GM19099 (cell line): Measurements from ENCODE around the gene PELI1.

Source experiments
- POLR2A ChIP-seq: IDR thresholded peaks from 3 replicates; pipeline ENCODE4 v1.6.1; 2011; ENCODE audit warnings: low read depth; ENCODE audit not compliant: insufficient read length; ENCODE audit errors: extremely low read depth

PELI1 gene

GRCh38 chr2:64085936-64086335 lies 58.3 kb downstream of the PELI1 start:
- TF ChIP-seq POLR2A, result no peak

- TF ChIP-seq POLR2A, result no peak
Measured at GRCh38 chr2:64081046-64081445, 63.2 kb downstream of the PELI1 start.

- no peak for TF ChIP-seq POLR2A
Measured at GRCh38 chr2:64080179-64080578, 64.0 kb downstream of the PELI1 start.

- TF ChIP-seq POLR2A, result no peak
Measured at GRCh38 chr2:64067326-64067725, 76.9 kb downstream of the PELI1 start.

- no peak for TF ChIP-seq POLR2A
Measured at GRCh38 chr2:64065516-64065915, 78.7 kb downstream of the PELI1 start.

GRCh38 chr2:64063924-64064331 lies 80.3 kb downstream of the PELI1 start:
- no peak for TF ChIP-seq POLR2A

GRCh38 chr2:64063454-64063853 lies 80.8 kb downstream of the PELI1 start:
- TF ChIP-seq POLR2A, result no peak

GRCh38 chr2:64062840-64063239 lies 81.4 kb downstream of the PELI1 start:
- no peak for TF ChIP-seq POLR2A

- TF ChIP-seq POLR2A, result no peak
Measured at GRCh38 chr2:64059270-64059669, 85.0 kb downstream of the PELI1 start.

GRCh38 chr2:64056021-64056420 lies 88.2 kb downstream of the PELI1 start:
- no peak for TF ChIP-seq POLR2A

GRCh38 chr2:64054161-64054915 lies 89.9 kb downstream of the PELI1 start:
- TF ChIP-seq POLR2A, result no peak

- TF ChIP-seq POLR2A, result no peak
Measured at GRCh38 chr2:64052463-64053241, 91.6 kb downstream of the PELI1 start.

GRCh38 chr2:64049633-64050220 lies 94.5 kb downstream of the PELI1 start:
- TF ChIP-seq POLR2A, result no peak

GRCh38 chr2:64045938-64046337 lies 98.3 kb downstream of the PELI1 start:
- TF ChIP-seq POLR2A, result no peak
